Neuronal stem cell (in vitro differentiated cells): ENCODE measurements around the gene CFAP251.

Experiments used
- DNase-seq: peaks from one replicate; pipeline ENCODE4 v3.0.0-alpha.2; 2013; ENCODE audit warnings: low spot score
- H2AFZ ChIP-seq: one replicate; pipeline ENCODE4 v1.6.1; 2013; ENCODE audit warnings: mild to moderate bottlenecking, low read length, inconsistent platforms
- H2AK5ac ChIP-seq: 2 replicates; pipeline ENCODE4 v1.6.1; 2013; ENCODE audit warnings: low read depth, mild to moderate bottlenecking, inconsistent platforms, low read length, moderate library complexity, mixed read lengths
- H2BK120ac ChIP-seq: 2 replicates; pipeline ENCODE4 v1.6.1; 2013; ENCODE audit warnings: low read depth, mild to moderate bottlenecking, inconsistent platforms, low read length, moderate library complexity, mixed read lengths
- H2BK12ac ChIP-seq: one replicate; pipeline ENCODE4 v1.6.1; 2013; ENCODE audit warnings: low read length, inconsistent platforms
- H2BK15ac ChIP-seq: 2 replicates; pipeline ENCODE4 v1.6.1; 2013; ENCODE audit warnings: mild to moderate bottlenecking, low read length, inconsistent platforms, mixed read lengths
- H2BK5ac ChIP-seq: one replicate; pipeline ENCODE4 v1.6.1; 2013; ENCODE audit warnings: inconsistent platforms, mild to moderate bottlenecking, low read length, moderate library complexity
- H3K14ac ChIP-seq: one replicate; pipeline ENCODE4 v1.6.1; 2013; ENCODE audit warnings: low read length, inconsistent platforms
- H3K18ac ChIP-seq: 2 replicates; pipeline ENCODE4 v1.6.1; 2013; ENCODE audit warnings: low read length, inconsistent platforms
- H3K23ac ChIP-seq: 2 replicates; pipeline ENCODE4 v1.6.1; 2013; ENCODE audit warnings: low read depth, mild to moderate bottlenecking, mixed read lengths, low read length, inconsistent platforms; ENCODE audit not compliant: poor library complexity
- H3K27ac ChIP-seq: replicated peaks from 3 replicates; pipeline ENCODE4 v1.5.1; 2013; ENCODE audit warnings: low read length, inconsistent platforms
- H3K27me3 ChIP-seq, 3 experiments: 2 replicates each; pipeline ENCODE4 v1.6.1; 2013; ENCODE audit warnings: low read length in 3 of 3, mild to moderate bottlenecking in 2 of 3, inconsistent platforms in 1 of 3, low read depth in 1 of 3, mixed read lengths in 1 of 3, moderate library complexity in 1 of 3; ENCODE audit not compliant: control insufficient read depth in 3 of 3, insufficient read depth in 3 of 3
- H3K36me3 ChIP-seq, 2 donors: replicated peaks in 1 of 2; 2 replicates each; pipeline ENCODE4 v1.6.1; 2013; ENCODE audit warnings: low read length in 2 of 2; ENCODE audit not compliant: control insufficient read depth in 2 of 2, insufficient read depth in 2 of 2
- H3K4ac ChIP-seq: 2 replicates; pipeline ENCODE4 v1.6.1; 2013; ENCODE audit warnings: inconsistent platforms, mild to moderate bottlenecking, low read length, moderate library complexity
- H3K4me1 ChIP-seq, 2 donors: 1 replicate in 1 of 2; 2 replicates in 1 of 2; pipeline ENCODE4 v1.6.1; 2013; ENCODE audit warnings: low read length in 2 of 2, low read depth in 1 of 2; ENCODE audit not compliant: control insufficient read depth in 2 of 2, insufficient read depth in 1 of 2
- H3K4me2 ChIP-seq: one replicate; pipeline ENCODE4 v1.6.1; 2013; ENCODE audit warnings: mild to moderate bottlenecking, low read length, inconsistent platforms; ENCODE audit not compliant: insufficient read depth, poor library complexity, severe bottlenecking
- H3K4me3 ChIP-seq, 2 donors: 2 replicates each; pipeline ENCODE4 v1.5.1; 2013; ENCODE audit warnings: low read length in 2 of 2, mild to moderate bottlenecking in 2 of 2, inconsistent platforms in 1 of 2, moderate library complexity in 1 of 2
- H3K79me1 ChIP-seq: one replicate; pipeline ENCODE4 v1.6.1; 2013; ENCODE audit warnings: low read depth, mild to moderate bottlenecking, inconsistent platforms, low read length, moderate library complexity
- H3K9ac ChIP-seq: one replicate; pipeline ENCODE4 v1.6.1; 2013; ENCODE audit warnings: mild to moderate bottlenecking, low read depth, low read length, inconsistent platforms; ENCODE audit not compliant: poor library complexity
- H3K9me3 ChIP-seq, 2 donors: replicated peaks in 1 of 2; 2 replicates each; pipeline versions ENCODE3 to v1.6.1; 2013; ENCODE audit warnings: low read length in 2 of 2, mild to moderate bottlenecking in 2 of 2, inconsistent platforms in 1 of 2, low read depth in 1 of 2, mixed read lengths in 1 of 2, moderate library complexity in 1 of 2; ENCODE audit not compliant: control insufficient read depth in 2 of 2, insufficient read depth in 1 of 2
- H4K8ac ChIP-seq: one replicate; pipeline ENCODE4 v1.6.1; 2013; ENCODE audit warnings: low read depth, mild to moderate bottlenecking, inconsistent platforms, low read length, moderate library complexity
- H4K91ac ChIP-seq: one replicate; pipeline ENCODE4 v1.6.1; 2013; ENCODE audit warnings: low read length, low read depth, mild to moderate bottlenecking, inconsistent platforms; ENCODE audit not compliant: poor library complexity
- WGBS, 2 donors: extraction: QIAGEN DNeasy Blood & Tissue Kit; methylation state at CpG; one replicate each; pipeline ENCODE4 v1.1.7; 2013; ENCODE audit warnings: missing lambda C conversion rate in 2 of 2, mixed read lengths in 1 of 2; ENCODE audit not compliant: insufficient read length in 2 of 2, insufficient replicate concordance in 1 of 2; ENCODE audit errors: extremely low coverage in 2 of 2; 5-methylcytosine and 5-hydroxymethylcytosine counted together

Gene CFAP251

GRCh38 chr12:121958541-121959240 is 40.3 kb downstream of the CFAP251 start:
- no peaks in the 10 kb centered on the region for H3K4me1 ChIP-seq
- DNase-seq, result no peak
- no peaks in the 10 kb centered on the region for H3K36me3 ChIP-seq
- no peaks in the 10 kb centered on the region for H3K79me1 ChIP-seq
- peak overlapping the region; percentile 17 for H3K4ac ChIP-seq
- no peak overlapping the region for H3K9ac ChIP-seq
- no peak overlapping the region for H3K23ac ChIP-seq
- no peak overlapping the region for H2BK15ac ChIP-seq
- H3K4me2 ChIP-seq, result no peak overlapping the region
- no peak overlapping the region for H2BK120ac ChIP-seq
- WGBS, 2 donors, result no CpG with 5 or more reads among the region's 21 CpGs
- H2BK12ac ChIP-seq, result no peak overlapping the region
- no peak overlapping the region for H4K8ac ChIP-seq
- H3K4me3 ChIP-seq, result no peak overlapping the region
- no peak overlapping the region for H3K27ac ChIP-seq
- no peak overlapping the region for H2AFZ ChIP-seq
- H4K91ac ChIP-seq, result no peak overlapping the region
- H3K9me3 ChIP-seq, result peaks cover 0 to 3% of the 10 kb centered on the region in 2 donors
- peak overlapping the region; percentile 42 for H3K18ac ChIP-seq
- no peak overlapping the region for H2BK5ac ChIP-seq
- H3K27me3 ChIP-seq, result no peaks in the 10 kb centered on the region
- no peak overlapping the region for H2AK5ac ChIP-seq
- no peak overlapping the region for H3K14ac ChIP-seq

GRCh38 chr12:121960541-121960940 is 42.1 kb downstream of the CFAP251 start:
- no peak overlapping the region for H3K4ac ChIP-seq
- no peak overlapping the region for H2BK15ac ChIP-seq
- H2BK5ac ChIP-seq, result no peak overlapping the region
- no peak overlapping the region for H2AK5ac ChIP-seq
- H3K36me3 ChIP-seq, result no peaks in the 10 kb centered on the region
- H2AFZ ChIP-seq, result no peak overlapping the region
- no peak overlapping the region for H3K14ac ChIP-seq
- H3K23ac ChIP-seq, result no peak overlapping the region
- no peak overlapping the region for H3K4me3 ChIP-seq
- H2BK12ac ChIP-seq, result no peak overlapping the region
- WGBS, 2 donors, result no CpG with 5 or more reads among the region's 7 CpGs
- no peak overlapping the region for H4K8ac ChIP-seq
- H3K4me2 ChIP-seq, result no peak overlapping the region
- H3K9ac ChIP-seq, result no peak overlapping the region
- H3K18ac ChIP-seq, result no peak overlapping the region
- no peak overlapping the region for H2BK120ac ChIP-seq
- no peak for DNase-seq
- no peaks in the 10 kb centered on the region for H3K27me3 ChIP-seq
- no peaks in the 10 kb centered on the region for H3K79me1 ChIP-seq
- no peak overlapping the region for H3K27ac ChIP-seq
- H3K9me3 ChIP-seq, result no peaks in the 10 kb centered on the region
- H3K4me1 ChIP-seq, result no peaks in the 10 kb centered on the region
- no peak overlapping the region for H4K91ac ChIP-seq

GRCh38 chr12:121961195-121961879 is 42.9 kb downstream of the CFAP251 start:
- H3K14ac ChIP-seq, result no peak overlapping the region
- no peak overlapping the region for H3K4me3 ChIP-seq
- H3K18ac ChIP-seq, result no peak overlapping the region
- no peak overlapping the region for H2BK5ac ChIP-seq
- no peaks in the 10 kb centered on the region for H3K4me1 ChIP-seq
- no peaks in the 10 kb centered on the region for H3K36me3 ChIP-seq
- no peak overlapping the region for H2BK15ac ChIP-seq
- H3K4me2 ChIP-seq, result no peak overlapping the region
- H2AK5ac ChIP-seq, result no peak overlapping the region
- H3K9me3 ChIP-seq, result no peaks in the 10 kb centered on the region
- H3K23ac ChIP-seq, result no peak overlapping the region
- WGBS, 2 donors, result 100% methylated on average over 1 of the region's 5 CpGs; no CpG with 5 or more reads in 1 of the 2 donors
- H2AFZ ChIP-seq, result no peak overlapping the region
- no peak overlapping the region for H3K9ac ChIP-seq
- no peak overlapping the region for H2BK120ac ChIP-seq
- no peaks in the 10 kb centered on the region for H3K79me1 ChIP-seq
- H3K27me3 ChIP-seq, result no peaks in the 10 kb centered on the region
- H4K91ac ChIP-seq, result no peak overlapping the region
- H3K27ac ChIP-seq, result no peak overlapping the region
- DNase-seq, result no peak
- H3K4ac ChIP-seq, result no peak overlapping the region
- no peak overlapping the region for H2BK12ac ChIP-seq
- no peak overlapping the region for H4K8ac ChIP-seq

GRCh38 chr12:121963341-121964018 is 45.1 kb downstream of the CFAP251 start:
- Histone ChIP-seq H3K4me2 (no peak overlapping the region), H2BK5ac (no peak overlapping the region), H2BK120ac (no peak overlapping the region), H3K27me3 (no peaks in the 10 kb centered on the region), H3K4me3 (no peak overlapping the region), H2BK15ac (no peak overlapping the region), H3K9me3 (no peaks in the 10 kb centered on the region), H4K91ac (no peak overlapping the region), H3K27ac (no peak overlapping the region), H2AFZ (no peak overlapping the region), H3K4me1 (no peaks in the 10 kb centered on the region), H4K8ac (no peak overlapping the region), H3K4ac (no peak overlapping the region), H3K79me1 (no peaks in the 10 kb centered on the region), H3K18ac (peak overlapping the region; percentile 80), H3K9ac (no peak overlapping the region), H3K36me3 (no peaks in the 10 kb centered on the region), H3K23ac (peak overlapping the region; percentile 73), H2AK5ac (peak overlapping the region; percentile 37), H3K14ac (no peak overlapping the region), H2BK12ac (peak overlapping the region; percentile 73)
- WGBS, 2 donors, result no CpG with 5 or more reads among the region's 15 CpGs
- no peak for DNase-seq
